NOMO-1 treated with dmso at 0.1 percent for 144 hours (cell line): ENCODE measurements around the gene CTPS1.

Source experiments
- DNase-seq: peaks from one replicate; lab custom pipeline; 2025; ENCODE audit not compliant: unreplicated experiment; lab: John Stamatoyannopoulos, UW

The CTPS1 gene

DNA sequence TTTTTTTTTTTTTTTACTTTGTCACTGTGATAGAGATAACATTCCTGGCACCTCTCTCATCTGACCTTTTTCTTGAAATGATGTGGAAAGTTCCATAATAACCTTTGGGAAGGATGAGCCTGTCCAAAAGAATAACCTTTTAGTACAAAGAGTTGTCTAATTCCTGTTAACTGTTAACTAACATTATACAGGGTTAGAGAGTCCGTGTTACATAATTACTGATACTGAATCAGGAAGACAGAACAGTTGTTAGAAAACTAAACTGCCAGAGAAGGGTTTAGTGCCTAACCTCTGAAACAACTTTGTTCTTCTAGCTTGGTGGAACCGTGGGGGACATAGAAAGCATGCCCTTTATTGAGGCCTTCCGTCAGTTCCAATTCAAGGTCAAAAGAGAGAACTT, 8.8 kb downstream of the CTPS1 start:
- no peak for DNase-seq

GRCh38 chr1:40989066-40989465, 9.6 kb downstream of the CTPS1 start:
- DNase-seq: no peak

GRCh38 chr1:40997096-40997495, 17.6 kb downstream of the CTPS1 start:
- DNase-seq: no peak

GRCh38 chr1:40998668-40999067, 19.2 kb downstream of the CTPS1 start:
- DNase-seq: no peak

DNA sequence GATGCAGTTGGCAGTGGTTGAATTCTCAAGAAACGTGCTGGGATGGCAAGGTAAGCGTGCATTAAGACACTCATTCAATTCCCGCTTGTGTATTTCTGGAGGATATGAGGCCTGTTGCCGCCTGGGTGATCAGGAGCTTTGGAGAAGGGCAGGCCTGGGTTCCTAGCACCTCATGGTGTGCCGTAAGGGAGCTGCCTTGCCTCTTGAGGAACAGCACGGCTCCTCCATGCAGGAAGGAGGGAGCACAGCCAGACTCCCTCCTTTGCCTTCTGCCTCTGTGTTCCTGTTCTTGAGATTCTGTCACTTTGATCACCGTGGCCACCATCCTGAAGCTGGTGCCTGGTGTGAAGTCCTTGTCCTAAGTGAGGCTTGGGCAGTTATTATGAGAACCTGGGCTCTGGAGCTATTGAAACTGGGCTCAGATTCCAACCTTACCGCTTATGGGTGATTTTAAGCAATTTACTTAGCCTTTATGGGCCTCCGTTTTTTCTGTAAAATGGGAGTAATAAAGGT, 23.7 kb downstream of the CTPS1 start:
- no peak for DNase-seq

DNA sequence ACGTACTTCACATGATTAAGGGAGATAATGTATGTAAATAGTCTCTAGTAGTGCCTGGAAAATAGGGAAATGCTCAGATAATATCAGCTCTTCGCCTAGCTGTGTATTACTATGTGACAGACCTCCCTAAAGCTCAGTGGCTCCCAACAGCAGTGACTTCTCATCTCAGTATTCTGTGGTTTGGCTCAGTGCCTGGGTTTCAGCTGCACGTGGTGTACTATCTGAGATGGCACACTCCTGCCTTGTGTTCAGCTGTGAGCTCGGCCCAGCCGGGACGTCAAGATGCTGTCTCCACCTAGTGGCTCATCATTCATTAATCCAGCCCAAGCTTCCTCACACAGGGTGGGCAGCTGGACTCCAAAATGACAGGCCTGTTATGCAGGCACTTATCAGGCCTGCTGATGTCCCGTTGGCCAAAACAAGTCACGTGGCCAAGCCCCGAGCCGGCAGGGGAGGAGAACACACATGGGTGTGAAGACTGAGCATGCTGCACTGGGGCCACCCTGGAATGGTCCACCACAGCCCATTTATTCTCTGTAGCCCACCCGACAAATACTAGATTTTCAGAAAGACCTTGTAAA, 24.2 kb downstream of the CTPS1 start:
- peak; percentile 66 for DNase-seq

DNA sequence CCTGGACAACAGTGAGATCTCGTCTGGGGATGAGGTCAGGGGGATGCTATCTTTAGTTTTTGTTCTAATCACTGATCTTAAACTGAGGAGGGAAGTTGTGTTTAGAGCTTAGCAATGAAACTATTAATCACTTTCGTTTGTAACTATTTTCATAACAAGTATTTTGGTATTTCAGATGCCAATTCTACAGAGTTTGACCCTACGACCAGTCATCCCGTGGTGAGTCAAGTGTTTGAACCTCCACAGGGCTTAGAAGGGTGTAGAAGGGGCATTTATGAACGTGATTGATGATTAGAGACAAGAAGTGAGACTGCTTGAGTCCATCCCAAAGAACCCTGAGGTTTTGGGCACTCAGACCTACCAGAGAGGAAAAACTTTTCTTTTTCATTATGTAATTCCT, 26.4 kb downstream of the CTPS1 start:
- no peak for DNase-seq

- no peak for DNase-seq
These were observed 27.7 kb downstream of the CTPS1 start for GRCh38 chr1:41006942-41007865.

DNA sequence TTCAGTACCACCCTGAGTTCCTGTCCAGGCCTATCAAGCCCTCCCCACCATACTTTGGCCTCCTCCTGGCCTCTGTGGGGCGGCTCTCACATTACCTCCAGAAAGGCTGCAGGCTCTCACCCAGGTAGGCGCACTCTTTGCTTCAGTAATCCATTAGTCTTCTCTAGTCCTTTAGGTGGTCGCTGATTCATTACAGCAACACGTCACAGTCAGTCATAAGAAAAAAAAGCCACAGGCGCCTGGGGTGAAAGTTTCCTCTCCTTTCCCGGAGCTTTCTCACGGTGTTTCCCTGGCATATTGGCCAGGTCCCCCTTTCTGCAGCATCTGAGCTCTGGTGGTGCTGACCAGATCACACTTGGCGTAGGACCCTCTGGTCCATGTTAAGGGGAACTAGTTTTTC, 30.0 kb downstream of the CTPS1 start:
- no peak for DNase-seq

DNA sequence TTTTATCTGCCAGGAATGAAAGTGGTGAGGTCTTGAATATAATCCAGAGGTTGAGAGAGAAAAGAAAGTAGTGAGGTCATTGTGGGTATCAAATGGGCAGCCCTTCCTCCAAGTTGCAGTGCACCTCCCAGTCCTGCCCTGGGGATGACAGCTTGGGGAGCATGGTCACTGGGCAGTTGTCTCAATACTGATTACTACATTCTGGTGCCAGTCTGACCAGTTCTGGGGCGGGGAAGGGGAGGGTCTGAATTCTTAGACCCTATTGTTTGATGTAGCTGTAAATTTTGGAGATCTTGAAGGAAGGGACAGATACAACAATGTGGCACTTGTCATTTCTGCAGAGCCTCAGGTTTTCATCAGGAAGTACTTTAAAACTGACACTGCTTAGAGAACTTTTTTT, 30.8 kb downstream of the CTPS1 start:
- no peak for DNase-seq

DNA sequence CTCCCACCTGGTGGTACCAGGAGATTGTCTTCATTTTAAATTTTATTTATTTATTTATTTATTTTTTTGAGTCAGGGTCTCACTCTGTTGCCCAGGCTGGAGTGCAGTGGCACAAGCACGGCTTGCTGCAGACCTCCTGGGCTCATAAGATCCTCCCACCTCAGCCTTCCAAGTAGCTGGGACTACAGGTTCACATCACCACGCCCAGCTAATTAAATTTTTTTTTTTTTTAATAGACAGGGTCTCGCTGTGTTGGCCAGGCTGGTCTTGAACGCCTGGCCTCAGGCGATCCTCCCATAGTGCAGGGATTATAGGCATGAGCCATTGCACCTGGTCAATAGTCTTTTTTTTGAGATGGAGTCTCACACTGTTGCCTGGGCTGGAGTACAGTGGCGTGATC, 33.5 kb downstream of the CTPS1 start:
- no peak for DNase-seq

DNA sequence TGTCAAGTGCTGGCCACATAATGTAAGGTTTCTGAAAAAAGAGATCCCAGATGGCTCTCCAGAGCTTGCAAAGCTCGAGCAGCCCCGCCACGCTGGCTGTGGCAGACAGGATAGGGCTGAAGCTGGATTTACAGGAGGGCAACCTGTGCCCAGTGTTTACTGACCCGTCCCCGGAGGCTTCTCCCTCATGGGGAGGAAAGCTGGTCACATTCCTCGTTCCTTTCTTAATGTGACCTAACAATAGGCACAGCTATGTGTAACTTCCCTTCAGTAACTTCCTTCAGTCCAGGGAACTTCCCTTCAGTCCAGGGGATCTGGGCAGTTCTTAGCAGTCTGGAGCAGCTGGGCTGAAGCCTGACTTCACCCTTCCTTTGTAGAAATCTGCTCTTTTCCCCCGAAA, 34.3 kb downstream of the CTPS1 start:
- DNase-seq: no peak

- DNase-seq: no peak
These were observed 35.4 kb downstream of the CTPS1 start for GRCh38 chr1:41014871-41015270.

DNA sequence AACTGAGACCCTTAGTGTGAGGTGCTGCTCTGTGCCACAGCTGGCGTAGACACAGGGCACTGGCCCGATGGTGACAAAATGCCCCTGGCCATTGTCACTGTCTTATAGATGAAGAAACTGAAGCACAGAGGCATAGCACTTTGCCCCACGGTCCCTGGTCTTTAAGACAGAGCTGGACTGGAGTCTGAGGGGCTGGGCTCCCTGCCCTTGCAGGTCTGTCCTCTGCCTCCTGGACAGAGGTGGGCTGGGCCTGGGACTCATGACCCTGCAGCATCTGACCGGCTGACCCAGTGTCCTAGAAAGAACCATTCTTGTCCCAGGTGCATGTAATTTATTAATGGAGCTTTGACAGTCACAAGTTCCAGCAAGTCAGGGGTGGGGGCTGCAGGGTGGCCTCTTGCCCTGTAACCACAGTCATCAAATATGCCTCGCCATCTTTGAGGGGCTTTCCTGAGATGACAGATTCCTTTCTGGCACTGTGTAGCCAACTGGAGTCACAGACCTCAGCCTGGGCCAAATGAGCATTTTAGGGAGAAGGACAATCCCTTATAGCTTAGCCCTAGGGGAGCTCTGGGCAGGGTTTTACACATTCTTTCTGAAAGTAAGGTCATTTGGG, 35.9 kb downstream of the CTPS1 start:
- no peak for DNase-seq

- DNase-seq: no peak
These were observed 36.5 kb downstream of the CTPS1 start for GRCh38 chr1:41015897-41016470.

- no peak for DNase-seq
These were observed 37.9 kb downstream of the CTPS1 start for GRCh38 chr1:41017141-41018017.

GRCh38 chr1:41018018-41018410, 38.5 kb downstream of the CTPS1 start:
- DNase-seq: no peak

DNA sequence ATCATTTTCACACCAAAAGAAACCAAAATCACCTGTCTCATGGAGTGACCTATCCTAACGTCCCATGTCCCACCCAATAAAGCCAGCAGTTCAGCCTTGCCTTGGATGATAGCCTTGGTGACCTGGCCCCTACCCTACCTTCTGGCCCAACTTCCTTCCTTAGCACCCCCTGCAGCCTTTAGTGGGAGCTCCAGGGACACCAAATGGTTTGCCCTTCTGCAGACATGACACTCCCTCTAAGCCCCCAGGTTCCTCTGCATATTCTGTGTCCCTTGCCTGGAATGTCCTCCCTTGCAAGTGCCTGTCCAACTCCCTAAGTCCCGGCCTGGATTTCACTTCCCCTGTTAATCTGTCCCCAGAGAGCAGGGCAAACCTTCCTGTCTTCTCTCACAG, 39.9 kb downstream of the CTPS1 start:
- no peak for DNase-seq

DNA sequence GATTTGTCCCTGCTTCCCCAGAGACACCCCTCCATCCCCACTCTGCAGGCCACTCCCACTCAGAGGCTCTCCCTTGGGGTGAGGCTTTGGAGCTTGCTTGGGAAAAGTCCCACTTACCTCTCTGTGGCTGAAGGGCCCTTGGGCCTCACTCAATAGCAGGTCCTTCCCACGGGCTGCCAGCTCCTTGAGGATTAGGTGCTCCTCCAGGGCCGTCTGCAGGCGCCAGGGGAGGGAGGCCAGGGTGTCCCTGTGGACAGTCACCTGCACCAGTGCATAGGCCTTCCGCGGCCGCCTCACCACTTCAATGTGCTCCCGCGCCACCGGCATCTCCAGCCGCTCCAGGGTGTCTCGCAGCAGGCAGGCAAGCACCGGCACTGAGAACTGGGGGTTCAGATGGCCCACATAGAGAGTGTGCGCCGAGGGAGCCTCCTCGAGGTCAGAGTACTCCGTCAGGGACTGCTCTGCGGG, 40.6 kb downstream of the CTPS1 start:
- DNase-seq: no peak

GRCh38 chr1:41020654-41021053, 41.2 kb downstream of the CTPS1 start:
- no peak for DNase-seq
